Fibroblast of skin of left biceps (primary cell): Measurements from ENCODE around the gene VEGFD.
"Not testable (repeated sequence)": the region's sequence is repeated elsewhere in the genome, so short reads cannot be mapped to it uniquely, and the experiment has no call there.

Experiments used
- DNase-seq, 2 experiments: peaks; one replicate each; pipeline ENCODE4 v3.0.0-alpha.2; 2013; ENCODE audit warnings: low read depth in 2 of 2

VEGFD gene

DNA sequence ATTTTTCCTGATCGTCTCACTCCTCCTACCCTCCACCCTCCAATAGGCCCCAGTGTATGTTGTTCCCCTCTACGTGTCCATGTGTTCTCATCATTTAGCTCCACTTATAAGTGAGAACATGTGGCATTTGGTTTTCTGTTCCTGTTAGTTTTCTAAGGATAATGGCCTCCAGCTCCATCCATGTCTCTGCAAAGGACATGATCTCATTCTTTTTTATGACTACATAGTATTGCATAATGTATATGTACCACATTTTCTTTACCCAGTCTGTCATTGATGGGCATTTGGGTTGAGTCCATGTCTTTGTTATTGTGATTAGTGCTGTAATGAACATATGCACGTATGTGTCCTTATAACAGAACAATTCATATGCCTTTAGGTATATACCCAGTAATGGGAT, 78.3 kb downstream of the VEGFD start:
- DNase-seq, result not testable (repeated sequence)

- DNase-seq, result no peak
Measured at GRCh38 chrX:15301924-15302323, 82.3 kb downstream of the VEGFD start.

GRCh38 chrX:15299941-15300851, 84.0 kb downstream of the VEGFD start:
- DNase-seq, result no peak

DNA sequence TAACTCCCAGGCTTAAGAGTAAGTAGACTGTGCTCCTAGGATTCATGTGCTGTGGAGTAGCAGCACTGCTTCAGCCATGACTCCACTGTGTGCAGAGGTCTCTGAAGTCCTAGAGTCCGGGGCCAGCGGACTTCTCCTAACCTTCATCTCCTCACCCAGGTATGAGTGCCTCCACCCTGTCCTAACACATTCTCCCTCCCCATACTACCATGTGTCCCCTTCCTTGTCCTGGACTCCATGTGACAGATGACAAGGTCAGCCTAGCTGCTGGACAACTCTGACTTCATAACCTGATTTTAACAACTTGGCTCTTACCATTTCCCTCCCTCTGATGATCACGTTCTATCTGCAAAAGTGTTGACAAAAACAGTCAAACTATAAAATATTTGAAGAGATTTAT, 85.4 kb downstream of the VEGFD start:
- no peak for DNase-seq

GRCh38 chrX:15298201-15298600, 86.0 kb downstream of the VEGFD start:
- no peak for DNase-seq
